Raji (cell line): ENCODE data around the gene GRM3.

ENCODE experiments used
- POLR2A ChIP-seq: IDR thresholded peaks from 2 replicates; pipeline ENCODE4 v1.6.1; 2011; ENCODE audit warnings: low read depth, low read length, control low read depth; ENCODE audit not compliant: insufficient read depth

Gene GRM3

GRCh38 chr7:86643561-86644281, at the start of gene GRM3:
GRM3 (plus strand) TSS chr7:86643909; CDS start chr7:86765146, 121,237 bp downstream.
- no peak for TF ChIP-seq POLR2A

DNA sequence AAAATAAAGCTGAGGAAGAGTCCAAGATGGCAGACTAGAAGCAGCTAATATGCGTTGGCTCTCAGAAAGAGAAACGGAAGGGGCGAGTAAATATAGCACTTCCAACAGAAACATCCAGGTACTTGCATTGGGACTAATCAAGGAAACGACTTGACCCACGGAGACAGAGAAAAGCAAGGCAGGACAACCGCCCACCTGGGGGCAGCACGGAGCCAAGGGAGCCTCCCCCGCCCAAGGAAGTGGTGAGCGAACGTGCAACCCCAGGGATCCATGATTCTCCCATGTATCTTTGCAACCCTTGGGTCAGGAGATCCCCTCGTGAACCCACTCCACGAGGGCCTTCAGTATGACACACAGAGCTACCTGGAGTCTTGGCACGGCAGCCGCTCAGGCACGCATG, 45.4 kb upstream of the GRM3 start:
- TF ChIP-seq POLR2A, result no peak

DNA sequence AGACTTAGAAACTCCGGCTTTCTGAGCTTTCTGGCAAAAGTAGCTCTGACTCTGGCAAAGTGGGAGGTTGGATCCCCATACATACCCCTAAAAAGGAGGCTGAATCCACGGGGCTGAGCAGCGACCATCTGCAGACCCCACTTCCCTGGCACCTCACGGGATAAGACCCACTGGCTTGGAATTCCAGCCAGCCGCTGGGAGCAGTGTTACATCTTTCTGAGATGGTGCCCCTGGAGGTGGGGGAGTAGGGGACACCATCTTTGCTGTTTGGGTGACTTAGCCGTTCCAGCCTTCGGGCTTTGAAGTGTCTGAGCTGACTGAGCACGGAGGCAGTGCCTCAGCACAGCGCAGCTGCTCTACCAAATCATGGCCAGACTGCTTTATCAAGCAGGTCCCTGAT, 45.0 kb upstream of the GRM3 start:
- no peak for TF ChIP-seq POLR2A

DNA sequence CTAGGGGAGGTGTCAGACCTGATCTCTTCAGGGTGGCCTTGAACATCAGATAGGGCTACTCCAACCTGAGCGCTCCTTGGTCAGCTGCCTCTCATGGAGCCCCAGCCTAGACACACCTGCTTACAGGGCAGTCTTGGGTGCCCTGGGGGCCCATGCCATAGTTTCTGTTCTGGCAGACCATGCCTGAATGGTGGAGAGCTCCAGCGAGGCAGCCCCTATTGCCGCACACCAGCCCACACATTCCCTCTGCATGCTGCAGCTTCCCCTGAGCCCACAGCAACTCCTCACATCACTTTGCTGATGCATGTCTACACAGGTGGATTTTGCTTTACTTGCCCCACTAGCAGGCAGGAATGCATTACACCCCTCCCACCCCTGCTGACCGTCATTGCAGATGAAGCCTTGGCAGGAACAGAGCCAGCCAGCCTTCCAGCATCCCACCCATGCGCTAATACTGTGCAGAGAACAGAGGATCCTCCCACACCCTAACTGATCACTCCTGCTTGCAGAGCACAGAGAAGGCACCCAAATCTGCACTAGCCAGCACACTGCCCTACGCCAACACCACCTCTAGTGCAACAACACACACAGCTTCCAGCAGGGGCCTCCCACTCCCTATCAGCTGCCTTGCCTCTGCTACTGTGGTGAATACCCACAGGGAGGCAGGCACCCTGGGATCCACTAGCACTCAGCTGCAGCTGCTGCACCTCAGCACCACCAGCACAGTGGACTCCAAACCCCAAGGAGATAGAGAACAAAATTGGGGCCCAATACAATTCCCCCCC, 43.0 kb upstream of the GRM3 start:
- TF ChIP-seq POLR2A, result no peak

GRCh38 chr7:86644282-86645224, 844 bp downstream of the GRM3 start:
- no peak for TF ChIP-seq POLR2A

DNA sequence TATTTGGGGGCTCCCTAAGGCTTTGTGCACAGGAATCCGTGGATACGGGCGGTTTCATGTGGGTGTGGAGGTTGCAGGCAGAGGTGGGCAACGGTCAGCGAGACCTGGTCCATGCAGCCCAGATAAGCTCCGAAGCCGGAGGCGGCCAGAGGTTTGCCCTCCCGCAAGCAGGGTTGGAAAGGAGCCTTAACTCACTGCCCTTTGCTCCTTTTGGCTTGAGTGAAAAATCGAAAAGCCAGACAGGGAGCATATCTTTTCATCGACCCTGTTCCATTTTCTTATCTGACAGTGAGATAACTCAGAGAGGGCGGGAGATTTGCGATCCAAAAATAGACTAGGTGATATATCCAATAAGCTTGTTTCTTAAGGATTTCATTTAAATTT, 1.5 kb downstream of the GRM3 start:
- no peak for TF ChIP-seq POLR2A

- no peak for TF ChIP-seq POLR2A
These were observed 2.1 kb downstream of the GRM3 start for GRCh38 chr7:86645676-86646276.

DNA sequence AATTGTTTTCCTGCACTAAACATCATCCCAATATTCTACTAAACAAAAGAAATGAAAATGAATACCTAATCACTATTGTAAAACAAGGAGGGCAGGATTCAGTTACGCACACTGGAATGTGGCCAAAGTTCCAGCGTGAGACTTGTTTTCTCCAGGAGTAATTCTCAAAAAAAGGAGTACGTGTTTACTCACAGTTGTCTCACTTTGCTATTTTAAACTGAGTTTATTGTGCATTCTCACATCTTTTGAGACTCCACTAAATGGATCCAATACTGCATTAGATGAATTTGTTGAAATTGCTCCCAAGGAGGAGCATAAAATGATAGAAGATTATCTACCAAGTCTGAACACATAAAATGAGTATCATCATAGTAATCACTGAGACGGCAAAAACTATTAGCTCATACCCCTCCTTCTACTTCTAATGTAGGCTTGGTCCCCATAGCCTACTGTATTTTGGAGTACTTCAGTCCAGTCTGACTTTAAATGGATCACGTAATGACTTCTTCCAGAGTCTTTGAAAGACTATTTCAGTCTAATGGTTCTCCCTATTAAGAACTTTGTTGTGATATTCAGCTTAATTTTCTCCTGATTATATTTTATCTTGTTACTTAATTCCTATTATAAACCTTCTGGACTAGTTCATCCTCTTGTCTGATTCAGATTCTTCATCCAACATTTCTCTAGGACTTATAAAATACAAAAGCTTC, 3.8 kb downstream of the GRM3 start:
- TF ChIP-seq POLR2A, result no peak

DNA sequence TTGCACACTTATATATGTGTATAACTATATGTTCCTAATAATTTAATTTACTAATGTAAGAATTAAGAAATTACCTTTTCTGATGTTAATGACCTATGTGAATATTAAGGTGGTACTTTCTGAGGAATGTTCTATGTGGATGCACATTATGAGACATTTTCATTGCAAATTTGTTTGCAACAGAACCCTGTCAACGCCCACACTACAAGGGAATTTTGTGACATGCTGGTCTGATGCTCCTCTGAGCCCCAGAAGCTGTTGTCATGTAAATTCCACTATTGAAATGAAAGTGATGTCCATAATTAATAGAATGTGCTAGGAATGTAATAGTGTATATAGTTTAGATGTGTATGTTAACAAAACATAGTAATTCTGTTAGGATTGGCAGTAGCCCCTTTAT, 4.5 kb downstream of the GRM3 start:
- no peak for TF ChIP-seq POLR2A

DNA sequence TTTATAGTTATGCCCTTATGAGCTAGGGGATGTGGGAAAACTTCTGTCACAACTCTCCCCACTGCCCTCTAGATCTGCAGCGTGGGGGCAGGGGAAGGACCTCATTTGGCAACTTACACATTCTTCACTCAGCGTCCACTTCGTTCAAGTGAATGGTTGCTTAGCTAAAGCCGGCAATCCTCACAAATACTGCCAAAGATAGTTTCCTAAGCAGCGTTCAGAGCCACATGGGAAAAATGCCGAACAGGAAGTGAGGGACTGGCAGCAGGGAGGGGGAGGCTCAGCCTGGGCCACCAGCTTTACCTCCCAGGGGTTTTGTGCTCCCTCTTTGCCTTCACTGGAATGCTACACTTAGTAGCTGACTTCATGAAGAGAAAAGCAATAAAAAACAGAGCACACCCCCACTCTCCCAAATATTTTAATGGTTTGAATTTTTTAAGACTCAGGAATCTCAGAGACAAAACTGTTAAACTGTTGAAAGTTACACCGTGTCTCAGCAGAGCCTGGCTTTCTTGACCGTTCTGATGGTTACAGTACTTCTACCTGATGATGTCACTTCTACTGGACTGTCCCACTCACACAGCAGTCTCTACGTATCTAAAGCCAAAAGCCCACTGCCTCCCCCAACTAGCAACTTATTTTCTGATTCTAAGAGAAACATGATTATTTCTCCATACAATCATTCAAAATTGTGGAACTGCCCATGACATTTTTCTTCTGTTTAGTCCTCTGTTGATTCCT, 10.4 kb downstream of the GRM3 start:
- TF ChIP-seq POLR2A, result no peak

DNA sequence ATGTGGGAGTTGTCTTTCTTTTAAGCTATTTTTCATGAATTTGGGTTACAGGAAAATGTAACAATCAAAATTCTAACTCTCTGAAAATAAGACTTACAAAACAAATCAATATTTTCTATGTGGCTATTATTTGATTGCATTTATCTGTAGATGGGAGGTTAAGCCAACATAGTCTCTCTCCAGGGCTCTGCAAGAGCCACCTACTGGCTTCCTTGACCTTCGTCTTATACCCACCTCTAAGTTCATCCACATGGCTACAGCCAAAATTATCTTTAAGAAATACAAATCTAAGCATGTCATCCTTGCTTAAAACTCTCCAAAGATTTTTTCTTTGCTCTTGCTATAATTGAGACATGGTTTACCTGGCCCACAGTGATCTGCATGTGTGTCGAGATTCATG, 14.2 kb downstream of the GRM3 start:
- TF ChIP-seq POLR2A, result no peak

DNA sequence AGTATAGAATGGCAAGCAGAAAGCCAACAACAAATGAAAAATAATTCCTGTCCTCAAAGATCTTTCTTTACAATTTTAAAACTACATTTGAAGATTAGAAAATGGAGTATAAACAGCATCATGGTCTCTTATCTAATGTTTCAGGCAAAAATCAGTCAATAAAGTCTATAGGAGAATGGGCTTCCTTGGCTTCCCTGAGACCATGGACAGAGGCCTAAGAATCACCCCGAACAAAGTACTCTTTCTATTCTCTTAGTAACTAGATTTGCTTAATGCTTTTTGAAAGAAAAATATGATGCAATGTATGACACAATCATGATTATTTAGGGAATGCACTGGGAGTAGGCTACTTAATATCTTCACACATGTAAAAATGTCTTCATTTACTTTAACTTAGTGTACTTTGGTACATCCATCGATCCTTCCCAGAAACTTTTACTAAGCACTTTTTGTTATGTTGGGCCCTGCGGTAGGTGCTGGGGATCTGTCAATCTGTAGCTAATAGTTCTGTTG, 17.3 kb downstream of the GRM3 start:
- TF ChIP-seq POLR2A, result no peak

GRCh38 chr7:86664486-86664885, 20.8 kb downstream of the GRM3 start:
- no peak for TF ChIP-seq POLR2A
